Left colon (tissue), 2 donors: ENCODE data around the gene KHNYN. TPM values are rescaled to one million over a fixed set of nuclear protein-coding genes. Genes with fewer than 3 reads are reported as not detected.
A peak's percentile ranks its signal among the peaks of the same experiment; 100 is the strongest.

Experiments used
- ATAC-seq: fragments of 200-7000 bp; cut with Tn5 transposase; one replicate; pipeline ENCODE4 v1.9.1; 2020; ENCODE audit warnings: mild to moderate bottlenecking, moderate library complexity
- DNase-seq, 2 donors: peaks; one replicate each; pipeline ENCODE4 v3.0.0-alpha.2; 2020
- intact Hi-C, 2 donors: fragments of 100-400 bp; cut with DNase I in 1 of 2; cut with micrococcal nuclease in 1 of 2; formaldehyde crosslinking; loops; one replicate each; pipeline versions ENCODE4 v1.11.2 to v1.14.0; 2022; cut with DNase I, micrococcal nuclease
- total RNA-seq, 2 donors: library from RNA; stranded (reverse); fragmentation: NEBNext Ultra II Directional; extraction: Animal tissue kit (Norgen Biotek cat#: 25700); gene quantifications; one replicate each; pipeline ENCODE4 v1.2.1, GENCODE V29; 2021
- donor health status: DM: no; HTN: no; CAD: no.
- donor health status: DM: yes; HTN: yes; CAD: no.

The KHNYN gene
- total RNA-seq, 2 donors from 2014 or later = 70.8 to 97.3 TPM

GRCh38 chr14:24416254-24416931, 13.4 kb upstream of the KHNYN start:
- DNase-seq = no peak

GRCh38 chr14:24416932-24417619, 12.7 kb upstream of the KHNYN start:
- intact Hi-C loops = no loop called here
- DNase-seq (no peak), ATAC-seq (no peak)

More at GRCh38 chr14:24416254-24416931, 13.4 kb upstream of the KHNYN start:
- ATAC-seq = no peak
- intact Hi-C loops = no loop called here

GRCh38 chr14:24417832-24418491, 11.8 kb upstream of the KHNYN start:
- intact Hi-C loops = no loop called here
- peak; percentile 12 for ATAC-seq
- peak in 1 of 2 donors; percentile 25 for DNase-seq

GRCh38 chr14:24418492-24418873, 11.3 kb upstream of the KHNYN start:
- intact Hi-C loops = no loop called here
- ATAC-seq = peak; percentile 75
- DNase-seq = peak; percentile 59 to 80

- no peak for ATAC-seq
- intact Hi-C loops = no loop called here
- DNase-seq = peak in 1 of 2 donors; percentile 0
Observed at GRCh38 chr14:24422261-24422660, 7.5 kb upstream of the KHNYN start.

GRCh38 chr14:24422694-24423601, 6.8 kb upstream of the KHNYN start:
- intact Hi-C loops = no loop called here

DNA sequence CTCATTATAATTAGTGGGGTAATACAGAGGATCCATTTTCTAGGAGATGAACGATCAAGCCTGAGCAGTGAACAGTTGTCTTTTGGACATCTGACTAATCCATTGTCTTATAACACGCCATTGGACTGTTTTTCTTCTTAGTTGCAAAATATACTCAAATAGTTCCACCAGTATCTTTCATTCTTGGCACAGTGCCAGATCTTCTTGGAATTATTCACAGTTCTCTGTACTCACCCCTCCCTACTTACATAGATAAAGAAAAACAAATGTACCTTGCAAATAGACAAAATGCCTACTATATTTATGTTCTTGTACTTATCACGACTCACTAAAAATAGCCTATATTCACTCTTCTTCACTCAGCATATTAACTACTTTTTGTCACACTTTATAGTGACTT, 4.0 kb upstream of the KHNYN start:
- intact Hi-C loops = no loop called here
- no peak for DNase-seq
- ATAC-seq = no peak

More at GRCh38 chr14:24422694-24423601, 6.8 kb upstream of the KHNYN start:
- peak; percentile 65 for ATAC-seq
- DNase-seq = peak; percentile 62 to 76

GRCh38 chr14:24426150-24426911, 3.4 kb upstream of the KHNYN start:
- no peak for DNase-seq
- no peak for ATAC-seq
- intact Hi-C loops = no loop called here

DNA sequence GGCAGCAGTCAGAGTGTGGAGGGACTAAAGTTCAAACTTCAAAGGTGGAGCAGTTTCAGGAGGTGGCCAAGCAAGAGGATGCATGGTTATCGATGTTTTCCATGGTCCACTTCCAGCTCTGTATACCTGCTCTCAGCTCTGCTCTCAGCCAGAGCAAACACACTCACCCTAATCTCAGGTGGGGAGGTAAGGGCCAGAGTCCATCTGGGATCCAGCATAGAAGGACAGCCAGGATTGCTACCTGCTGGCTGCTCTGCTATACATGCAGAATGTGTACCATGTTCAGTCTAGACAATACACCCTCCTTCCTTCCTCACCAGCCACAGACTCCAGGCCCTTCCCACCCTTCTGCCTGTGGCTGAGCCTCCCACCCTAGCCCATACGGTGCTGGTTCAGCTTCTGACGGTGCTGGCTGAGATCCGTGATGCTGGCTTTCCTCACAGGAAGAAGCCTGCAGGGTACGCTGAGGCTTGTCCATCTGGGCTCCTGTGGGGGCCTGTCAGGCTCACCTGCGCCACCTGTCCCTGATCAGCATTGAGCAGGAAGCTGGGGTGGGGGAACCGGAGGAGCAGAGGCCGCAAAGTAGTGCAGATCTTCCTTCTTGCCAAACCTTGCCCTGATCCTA, 2.7 kb upstream of the KHNYN start:
- intact Hi-C loops = no loop called here
- DNase-seq (peak; percentile 54 to 73), ATAC-seq (peak; percentile 60)

GRCh38 chr14:24427537-24428508, 1.9 kb upstream of the KHNYN start:
- peak in 1 of 2 donors; percentile 27 for DNase-seq
- ATAC-seq = no peak
- intact Hi-C loops = no loop called here

DNA sequence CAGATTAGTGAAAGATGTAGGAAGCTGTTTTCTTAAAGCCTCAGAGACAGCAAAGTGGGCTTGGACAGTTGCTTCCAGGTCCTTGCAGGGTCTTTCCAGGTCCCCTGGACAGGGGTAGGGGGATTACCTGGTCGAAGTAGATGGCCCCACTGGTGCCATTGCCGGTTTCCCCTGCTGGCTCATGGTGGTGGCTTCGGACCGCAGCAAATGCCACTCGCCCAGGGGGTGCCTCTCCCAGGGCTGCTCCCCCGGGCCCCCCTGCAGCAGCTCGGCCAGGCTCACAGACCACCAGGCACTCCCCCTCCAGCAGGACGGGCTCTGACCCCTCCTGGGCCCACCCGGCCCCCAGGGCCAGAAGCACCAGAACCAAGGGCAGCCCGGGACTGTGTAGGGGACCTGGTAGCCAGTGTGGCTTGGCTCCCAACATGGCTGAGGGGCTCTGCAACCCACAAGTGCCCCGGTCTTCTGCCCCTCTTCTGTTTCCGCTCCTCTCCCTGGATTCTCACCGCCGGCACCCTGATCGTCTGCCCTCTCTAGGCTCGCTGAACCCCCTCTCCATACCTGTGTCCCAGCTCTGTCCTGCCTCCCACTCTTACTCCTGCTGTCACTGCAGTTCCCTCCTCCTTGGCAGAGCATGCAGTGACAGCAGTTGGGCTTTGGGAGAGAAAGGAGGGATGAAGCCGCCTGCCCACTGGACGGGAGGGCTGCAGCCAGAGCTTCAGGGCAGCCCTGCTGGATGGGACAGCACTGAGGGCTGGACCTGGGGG, 943 bp upstream of the KHNYN start:
- intact Hi-C loops = no loop called here
- peak in 1 of 2 donors; percentile 39 for DNase-seq
- ATAC-seq = no peak

DNA sequence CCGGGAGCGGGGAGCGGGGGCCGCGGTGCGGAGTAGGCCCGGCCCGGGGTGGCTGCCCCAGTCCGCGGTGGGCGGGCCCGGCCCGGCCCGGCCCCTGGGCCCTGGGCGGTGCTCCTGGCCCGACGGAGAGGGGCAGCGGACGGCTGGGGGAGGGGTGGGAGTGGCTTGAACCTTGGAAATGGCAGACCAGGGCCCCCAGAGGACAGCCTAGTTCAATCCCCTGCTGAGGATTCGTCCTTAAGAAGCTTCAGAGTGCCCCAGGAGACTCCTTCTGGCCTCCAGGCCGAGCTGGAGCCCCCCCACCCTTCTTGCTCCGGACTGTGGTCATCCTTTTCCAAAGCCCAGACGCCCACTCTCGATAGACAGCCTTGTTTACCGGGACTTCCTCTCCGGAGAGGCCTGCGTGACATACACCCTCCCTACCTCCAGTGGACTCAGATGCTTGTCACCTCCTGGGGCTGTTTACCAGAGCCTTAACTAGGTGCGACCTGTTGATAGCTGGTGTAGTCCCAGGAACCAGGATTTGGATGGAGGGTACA, 458 bp downstream of the KHNYN start:
- intact Hi-C loops = loop anchor here (2.0 to 10.0 kb wide), 4 partner anchors 63 to 97 kb away; partner anchors contain the start of genes NFATC4 (in 2 of the 2), ADCY4 (in 1 of the 2) and RIPK3 (in 1 of the 2)
- DNase-seq = peak; percentile 82 to 86
- peak; percentile 60 for ATAC-seq

DNA sequence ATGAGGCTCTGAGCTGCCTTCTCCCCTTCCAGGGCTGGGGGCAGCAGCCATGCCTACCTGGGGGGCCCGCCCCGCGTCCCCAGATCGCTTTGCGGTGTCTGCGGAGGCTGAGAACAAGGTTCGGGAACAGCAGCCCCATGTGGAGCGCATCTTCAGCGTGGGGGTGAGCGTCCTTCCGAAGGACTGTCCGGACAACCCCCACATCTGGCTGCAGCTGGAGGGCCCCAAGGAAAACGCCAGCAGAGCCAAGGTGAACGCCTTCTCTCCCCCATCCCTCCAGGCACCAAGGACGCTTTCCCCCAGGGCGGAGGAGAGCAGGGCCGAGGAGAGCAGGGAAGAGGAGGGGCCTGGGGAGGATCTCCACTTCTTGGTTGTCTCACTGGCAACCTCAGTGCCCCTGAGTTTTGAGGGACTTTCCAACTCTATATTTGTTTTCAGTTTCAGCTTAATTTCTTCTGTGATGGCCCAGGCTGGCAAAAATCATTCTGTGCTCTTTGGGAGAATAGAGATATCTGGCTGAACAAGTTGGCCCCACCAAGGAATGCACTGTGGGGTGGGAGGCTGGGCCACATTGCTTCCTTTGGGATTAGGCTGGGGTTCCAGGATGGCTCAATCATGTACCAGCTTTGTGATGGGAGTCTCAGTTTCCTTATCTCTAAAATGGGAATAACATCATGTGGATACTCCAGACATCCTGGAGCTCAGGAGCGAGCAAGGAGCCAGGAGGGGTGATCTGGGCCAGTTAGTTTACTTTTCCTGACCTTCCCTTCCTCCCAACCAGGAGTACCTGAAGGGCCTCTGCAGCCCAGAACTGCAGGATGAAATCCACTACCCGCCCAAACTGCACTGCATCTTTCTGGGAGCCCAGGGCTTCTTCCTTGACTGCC, 1.2 kb downstream of the KHNYN start:
- DNase-seq = peak; percentile 65
- ATAC-seq = peak; percentile 34
- intact Hi-C loops = loop anchor here (2.0 to 10.0 kb wide), 4 partner anchors 64 to 98 kb away; partner anchors contain the start of genes NFATC4 (in 2 of the 2), ADCY4 (in 1 of the 2) and RIPK3 (in 1 of the 2)

GRCh38 chr14:24431569-24432258, 2.0 kb downstream of the KHNYN start:
- ATAC-seq (peak; percentile 58), DNase-seq (peak; percentile 93)
- intact Hi-C loops = loop anchor here (2.0 to 10.0 kb wide), 4 partner anchors 64 to 99 kb away; partner anchors contain the start of genes NFATC4 (in 2 of the 2), ADCY4 (in 1 of the 2) and RIPK3 (in 1 of the 2)
